Loucy (cell line): ENCODE measurements around the gene DHRSX.

Source experiments
- H2AFZ ChIP-seq: fragments of 200-600 bp; sonication (generic); 2 replicates; pipeline ENCODE4 v1.6.0; 2016; ENCODE audit warnings: antibody characterized with exemption, mild to moderate bottlenecking, low read length, moderate library complexity
- H3F3A ChIP-seq: fragments of 200-600 bp; 2 replicates; pipeline ENCODE4 v1.6.0; 2016; ENCODE audit warnings: antibody characterized with exemption, low read depth, mild to moderate bottlenecking
- H3K27me3 ChIP-seq: fragments of 200-600 bp; sonication (generic); 2 replicates; pipeline ENCODE4 v1.6.1; 2014; ENCODE audit warnings: low read length, mild to moderate bottlenecking; ENCODE audit not compliant: insufficient read depth, poor library complexity, severe bottlenecking
- H3K36me3 ChIP-seq: fragments of 200-600 bp; sonication (generic); 2 replicates; pipeline ENCODE4 v1.6.1; 2016; ENCODE audit warnings: low read length; ENCODE audit not compliant: insufficient read depth
- H3K4me1 ChIP-seq: fragments of 200-600 bp; sonication (generic); 2 replicates; pipeline ENCODE4 v1.5.1; 2014; ENCODE audit warnings: low read length, mild to moderate bottlenecking; ENCODE audit not compliant: insufficient read depth, poor library complexity, severe bottlenecking
- H3K4me2 ChIP-seq: fragments of 200-600 bp; sonication (generic); 2 replicates; pipeline ENCODE4 v1.6.0; 2014; ENCODE audit warnings: antibody characterized with exemption, low read length, low read depth, mild to moderate bottlenecking; ENCODE audit not compliant: poor library complexity, severe bottlenecking
- H3K4me3 ChIP-seq: fragments of 200-600 bp; sonication (generic); 2 replicates; pipeline ENCODE4 v1.5.1; 2014; ENCODE audit warnings: low read length, mild to moderate bottlenecking, mixed read lengths; ENCODE audit not compliant: poor library complexity, severe bottlenecking
- H3K79me2 ChIP-seq: fragments of 200-600 bp; sonication (generic); 2 replicates; pipeline ENCODE4 v1.6.1; 2014; ENCODE audit warnings: low read length; ENCODE audit not compliant: insufficient read depth
- H3K9ac ChIP-seq: fragments of 200-600 bp; sonication (generic); 2 replicates; pipeline ENCODE4 v1.6.0; 2014; ENCODE audit warnings: mild to moderate bottlenecking, low read depth, low read length, moderate library complexity; ENCODE audit not compliant: poor library complexity, severe bottlenecking
- H3K9me2 ChIP-seq: fragments of 200-600 bp; sonication (generic); replicated peaks from 2 replicates; pipeline ENCODE4 v1.6.1; 2016; ENCODE audit warnings: low read depth, low read length, mixed read lengths
- H3K9me3 ChIP-seq: fragments of 200-600 bp; sonication (generic); 2 replicates; pipeline ENCODE4 v1.6.1; 2014; ENCODE audit warnings: mild to moderate bottlenecking, antibody characterized with exemption, low read length, low read depth; ENCODE audit not compliant: insufficient read depth
- H4K20me1 ChIP-seq: fragments of 200-600 bp; sonication (generic); 2 replicates; pipeline ENCODE4 v1.6.0; 2014; ENCODE audit warnings: antibody characterized with exemption, low read length, mild to moderate bottlenecking; ENCODE audit not compliant: insufficient read depth, poor library complexity, severe bottlenecking
- EZH2phosphoT487 ChIP-seq: fragments of 200-600 bp; IDR thresholded peaks from 2 replicates; pipeline ENCODE4 v1.6.1; 2018; ENCODE audit warnings: antibody characterized with exemption, mild to moderate bottlenecking, moderate library complexity, borderline replicate concordance
- TF ChIP-seq, protein P1 (sequence below): fragments of 200-600 bp; sonication (generic); conservative IDR thresholded peaks from 2 replicates; pipeline ENCODE4 v1.5.1; 2014; ENCODE audit warnings: mild to moderate bottlenecking, antibody characterized with exemption, low read length

The DHRSX gene

DNA sequence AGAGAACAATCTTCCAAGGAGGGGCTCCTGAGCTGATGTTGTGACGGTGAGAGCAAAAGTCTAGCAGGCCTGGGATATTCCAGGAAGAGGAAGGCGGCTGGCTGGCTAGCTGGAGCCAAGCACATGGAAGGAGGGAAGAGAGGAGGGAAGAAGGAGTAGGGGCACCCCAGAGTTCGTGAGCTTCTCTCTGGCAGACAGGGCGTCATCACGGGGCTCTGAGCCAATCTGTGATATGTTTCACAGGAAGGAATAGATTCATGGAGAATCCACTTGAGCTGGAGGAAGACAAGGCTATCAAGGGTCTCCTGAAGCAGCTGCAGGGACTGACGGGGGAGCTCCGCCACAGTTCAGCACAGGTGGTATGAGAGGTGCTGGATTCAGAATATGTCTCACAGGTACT, 73.6 kb downstream of the DHRSX start:
- no peak for TF ChIP-seq EZH2phosphoT487
- TF ChIP-seq, protein P1, sequence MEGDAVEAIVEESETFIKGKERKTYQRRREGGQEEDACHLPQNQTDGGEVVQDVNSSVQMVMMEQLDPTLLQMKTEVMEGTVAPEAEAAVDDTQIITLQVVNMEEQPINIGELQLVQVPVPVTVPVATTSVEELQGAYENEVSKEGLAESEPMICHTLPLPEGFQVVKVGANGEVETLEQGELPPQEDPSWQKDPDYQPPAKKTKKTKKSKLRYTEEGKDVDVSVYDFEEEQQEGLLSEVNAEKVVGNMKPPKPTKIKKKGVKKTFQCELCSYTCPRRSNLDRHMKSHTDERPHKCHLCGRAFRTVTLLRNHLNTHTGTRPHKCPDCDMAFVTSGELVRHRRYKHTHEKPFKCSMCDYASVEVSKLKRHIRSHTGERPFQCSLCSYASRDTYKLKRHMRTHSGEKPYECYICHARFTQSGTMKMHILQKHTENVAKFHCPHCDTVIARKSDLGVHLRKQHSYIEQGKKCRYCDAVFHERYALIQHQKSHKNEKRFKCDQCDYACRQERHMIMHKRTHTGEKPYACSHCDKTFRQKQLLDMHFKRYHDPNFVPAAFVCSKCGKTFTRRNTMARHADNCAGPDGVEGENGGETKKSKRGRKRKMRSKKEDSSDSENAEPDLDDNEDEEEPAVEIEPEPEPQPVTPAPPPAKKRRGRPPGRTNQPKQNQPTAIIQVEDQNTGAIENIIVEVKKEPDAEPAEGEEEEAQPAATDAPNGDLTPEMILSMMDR, result no peak
- Histone ChIP-seq H3K4me1 (no peaks in the 10 kb centered on the region), H3K9me2 (no peaks in the 10 kb centered on the region), H2AFZ (no peak overlapping the region), H3K79me2 (no peaks in the 10 kb centered on the region), H3K4me3 (no peak overlapping the region), H3K9ac (no peak overlapping the region), H3K27me3 (no peaks in the 10 kb centered on the region), H3F3A (no peaks in the 10 kb centered on the region), H3K36me3 (no peaks in the 10 kb centered on the region), H4K20me1 (no peaks in the 10 kb centered on the region), H3K4me2 (no peak overlapping the region), H3K9me3 (no peaks in the 10 kb centered on the region)

DNA sequence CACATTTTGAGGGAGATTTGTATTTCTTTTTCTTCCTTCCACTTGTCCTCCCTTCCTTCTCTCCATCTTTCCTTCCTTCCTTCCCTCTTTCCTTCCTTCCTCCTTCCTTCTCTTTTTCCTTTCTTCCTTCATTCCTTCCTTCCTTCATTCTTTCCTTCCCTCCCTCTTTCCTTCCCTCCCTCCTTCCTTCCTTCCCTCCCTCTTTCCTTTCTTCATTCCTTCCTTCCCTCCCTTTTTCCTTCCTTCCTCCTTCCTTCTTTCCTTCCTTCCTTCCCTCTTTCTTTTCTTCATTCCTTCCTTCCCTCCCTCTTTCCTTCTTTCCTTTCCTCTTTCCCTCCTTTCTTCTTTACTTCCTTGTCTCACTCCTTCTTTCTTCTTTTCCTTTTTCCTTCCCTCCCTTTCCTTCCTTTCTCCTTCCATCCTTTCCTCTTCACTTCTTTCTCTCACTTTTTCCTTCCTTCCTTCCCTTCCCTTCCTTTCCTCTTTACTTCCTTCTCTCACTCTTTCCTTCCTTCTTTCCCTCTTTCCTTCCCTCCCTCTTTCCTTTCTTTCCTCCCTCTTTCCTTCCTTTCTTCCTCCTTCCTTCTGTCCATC, 74.4 kb downstream of the DHRSX start:
- Histone ChIP-seq H3F3A (no peaks in the 10 kb centered on the region), H2AFZ (no peak overlapping the region), H3K79me2 (no peaks in the 10 kb centered on the region), H3K9me2 (no peaks in the 10 kb centered on the region), H3K9me3 (no peaks in the 10 kb centered on the region), H3K9ac (no peak overlapping the region), H4K20me1 (no peaks in the 10 kb centered on the region), H3K4me2 (no peak overlapping the region), H3K27me3 (no peaks in the 10 kb centered on the region), H3K4me1 (no peaks in the 10 kb centered on the region), H3K4me3 (no peak overlapping the region), H3K36me3 (no peaks in the 10 kb centered on the region)
- TF ChIP-seq, protein P1, result no peak
- TF ChIP-seq EZH2phosphoT487, result no peak

GRCh38 chrX:2425286-2426071, 75.3 kb downstream of the DHRSX start:
- H3K27me3 ChIP-seq, result no peaks in the 10 kb centered on the region
- no peak overlapping the region for H2AFZ ChIP-seq
- no peaks in the 10 kb centered on the region for H3F3A ChIP-seq
- no peak overlapping the region for H3K9ac ChIP-seq
- no peaks in the 10 kb centered on the region for H3K9me2 ChIP-seq
- no peaks in the 10 kb centered on the region for H3K36me3 ChIP-seq
- H3K4me1 ChIP-seq, result no peaks in the 10 kb centered on the region
- no peak overlapping the region for H3K4me2 ChIP-seq
- no peaks in the 10 kb centered on the region for H3K9me3 ChIP-seq
- H3K4me3 ChIP-seq, result no peak overlapping the region
- TF ChIP-seq, protein P1, result no peak
- no peak for TF ChIP-seq EZH2phosphoT487
- no peaks in the 10 kb centered on the region for H3K79me2 ChIP-seq
- no peaks in the 10 kb centered on the region for H4K20me1 ChIP-seq
